Endothelial cell (in vitro differentiated cells): Measurements from ENCODE around the gene TMEM271. TPM values are rescaled to one million over a fixed set of nuclear protein-coding genes. Genes with fewer than 3 reads are reported as not detected.

ENCODE experiments used
- DNase-seq: peaks from one replicate; pipeline ENCODE4 v3.0.0; 2021; ENCODE audit warnings: low spot score
- H3K27ac Mint-ChIP-seq: one replicate; pipeline ENCODE4 v1.8.0; 2021; ENCODE audit warnings: mixed read lengths, inconsistent platforms; ENCODE audit not compliant: unreplicated experiment
- H3K27me3 Mint-ChIP-seq: one replicate; pipeline ENCODE4 v1.8.0; 2021; ENCODE audit warnings: mild to moderate bottlenecking, moderate library complexity, mixed read lengths, inconsistent platforms; ENCODE audit not compliant: unreplicated experiment
- H3K36me3 Mint-ChIP-seq: one replicate; pipeline ENCODE4 v1.8.0; 2021; ENCODE audit warnings: mild to moderate bottlenecking, low read depth, mixed read lengths, inconsistent platforms; ENCODE audit not compliant: unreplicated experiment
- H3K4me1 Mint-ChIP-seq: one replicate; pipeline ENCODE4 v1.8.0; 2021; ENCODE audit warnings: mild to moderate bottlenecking, mixed read lengths, inconsistent platforms; ENCODE audit not compliant: unreplicated experiment
- H3K4me3 Mint-ChIP-seq: one replicate; pipeline ENCODE4 v1.8.0; 2021; ENCODE audit warnings: mild to moderate bottlenecking, mixed read lengths, inconsistent platforms; ENCODE audit not compliant: unreplicated experiment
- H3K9me3 Mint-ChIP-seq: one replicate; pipeline ENCODE4 v1.8.0; 2021; ENCODE audit warnings: mixed read lengths, inconsistent platforms; ENCODE audit not compliant: unreplicated experiment
- CTCF ChIP-seq: fragments of 200-600 bp; sonication (generic); IDR thresholded peaks from one replicate; pipeline ENCODE4 v1.5.0; 2021; ENCODE audit warnings: antibody characterized with exemption; ENCODE audit not compliant: unreplicated experiment
- total RNA-seq: library from RNA; stranded (reverse); fragmentation: NEBNext Ultra II Directional; extraction: Animal tissue kit (Norgen Biotek cat#: 25700); gene quantifications from one replicate; pipeline ENCODE4 v1.2.1, GENCODE V29; 2021; ENCODE audit not compliant: unreplicated experiment

Gene TMEM271
- total RNA-seq, 1 donor from 2014 or later: not detected

GRCh38 chr4:545612-546011, 30.5 kb downstream of the TMEM271 start:
- Mint-ChIP-seq H3K4me3 (no peak overlapping the region), H3K36me3 (no peaks in the 10 kb centered on the region), H3K9me3 (no peaks in the 10 kb centered on the region), H3K27me3 (peaks cover 8% of the 10 kb centered on the region), H3K27ac (no peak overlapping the region), H3K4me1 (peaks cover 8% of the 10 kb centered on the region)
- DNase-seq: no peak
- TF ChIP-seq CTCF: no peak

GRCh38 chr4:544386-545105, 31.5 kb downstream of the TMEM271 start:
- no peak for TF ChIP-seq CTCF
- no peaks in the 10 kb centered on the region for H3K9me3 Mint-ChIP-seq
- peaks cover 8% of the 10 kb centered on the region for H3K4me1 Mint-ChIP-seq
- peaks cover under 1% of the 10 kb centered on the region for H3K36me3 Mint-ChIP-seq
- no peak overlapping the region for H3K27ac Mint-ChIP-seq
- H3K27me3 Mint-ChIP-seq: peaks cover 8% of the 10 kb centered on the region
- no peak overlapping the region for H3K4me3 Mint-ChIP-seq
- no peak for DNase-seq

GRCh38 chr4:541271-541670, 34.8 kb downstream of the TMEM271 start:
- no peak for DNase-seq
- no peak overlapping the region for H3K27ac Mint-ChIP-seq
- H3K4me3 Mint-ChIP-seq: no peak overlapping the region
- H3K4me1 Mint-ChIP-seq: no peaks in the 10 kb centered on the region
- peaks cover 5% of the 10 kb centered on the region for H3K27me3 Mint-ChIP-seq
- no peak for TF ChIP-seq CTCF
- H3K9me3 Mint-ChIP-seq: no peaks in the 10 kb centered on the region
- H3K36me3 Mint-ChIP-seq: peaks cover 14% of the 10 kb centered on the region

GRCh38 chr4:538542-539142, 37.5 kb downstream of the TMEM271 start:
- no peak overlapping the region for H3K27ac Mint-ChIP-seq
- no peak for DNase-seq
- no peaks in the 10 kb centered on the region for H3K9me3 Mint-ChIP-seq
- peaks cover 6% of the 10 kb centered on the region for H3K27me3 Mint-ChIP-seq
- peaks cover 21% of the 10 kb centered on the region for H3K36me3 Mint-ChIP-seq
- H3K4me1 Mint-ChIP-seq: no peaks in the 10 kb centered on the region
- no peak for TF ChIP-seq CTCF
- no peak overlapping the region for H3K4me3 Mint-ChIP-seq

- Mint-ChIP-seq H3K27ac (no peak overlapping the region), H3K36me3 (peaks cover 23% of the 10 kb centered on the region), H3K4me3 (peak overlapping the region; percentile 80), H3K4me1 (no peaks in the 10 kb centered on the region), H3K9me3 (peaks cover 2% of the 10 kb centered on the region), H3K27me3 (peaks cover 9% of the 10 kb centered on the region)
- DNase-seq: no peak
- no peak for TF ChIP-seq CTCF
Measured at GRCh38 chr4:537436-538264, 38.4 kb downstream of the TMEM271 start.
